SK-N-SH treated with all-trans-retinoic acid at 6 μM for 48 hours (cell line): ENCODE results near the gene HTR2A.

Experiments used
- ATAC-seq: fragments of 200-7000 bp; cut with Tn5 transposase; 3 replicates; pipeline ENCODE4 v1.9.1; 2020; ENCODE audit warnings: mild to moderate bottlenecking, moderate library complexity
- ARNTL ChIP-seq: fragments of 450-650 bp; formaldehyde crosslinking; IDR thresholded peaks from 2 replicates; pipeline ENCODE4 v1.5.0; 2020; ENCODE audit warnings: low read depth, mild to moderate bottlenecking, moderate library complexity, borderline replicate concordance
- BACH2 ChIP-seq: fragments of 250-450 bp; sonication (Bioruptor Pico); IDR thresholded peaks from 2 replicates; pipeline ENCODE4 v1.9.0; 2021; ENCODE audit warnings: mild to moderate bottlenecking, borderline replicate concordance
- CSDC2 ChIP-seq: fragments of 250-450 bp; sonication (Bioruptor Pico); IDR thresholded peaks from 2 replicates; pipeline ENCODE4 v1.5.0; 2020; ENCODE audit warnings: mild to moderate bottlenecking, moderate library complexity
- CSRNP3 ChIP-seq: fragments of 250-450 bp; sonication (Bioruptor Pico); IDR thresholded peaks from 2 replicates; pipeline ENCODE4 v1.5.1; 2021; ENCODE audit warnings: mild to moderate bottlenecking, moderate library complexity
- ESRRG ChIP-seq: fragments of 250-450 bp; sonication (Bioruptor Pico); IDR thresholded peaks from 2 replicates; pipeline ENCODE4 v1.6.1; 2021; ENCODE audit warnings: mild to moderate bottlenecking
- GLIS3 ChIP-seq: fragments of 250-450 bp; sonication (Bioruptor Pico); IDR thresholded peaks from 2 replicates; pipeline ENCODE4 v1.5.0; 2020; ENCODE audit warnings: mild to moderate bottlenecking, moderate library complexity
- ISL1 ChIP-seq: fragments of 250-450 bp; sonication (Bioruptor Pico); IDR thresholded peaks from 2 replicates; pipeline ENCODE4 v2.1.2; 2022; ENCODE audit warnings: mild to moderate bottlenecking, moderate library complexity
- OSR1 ChIP-seq: fragments of 250-450 bp; sonication (Bioruptor Pico); IDR thresholded peaks from 2 replicates; pipeline ENCODE4 v1.8.0; 2022; ENCODE audit warnings: moderate library complexity, mild to moderate bottlenecking, inconsistent platforms
- PATZ1 ChIP-seq: fragments of 250-450 bp; sonication (Bioruptor Pico); IDR thresholded peaks from 2 replicates; pipeline ENCODE4 v1.8.0; 2020; ENCODE audit warnings: mild to moderate bottlenecking, moderate library complexity, borderline replicate concordance
- PPARA ChIP-seq: fragments of 250-450 bp; sonication (Bioruptor Pico); IDR thresholded peaks from 2 replicates; pipeline ENCODE4 v1.5.0; 2020; ENCODE audit warnings: mild to moderate bottlenecking, borderline replicate concordance
- SNAI2 ChIP-seq: fragments of 250-450 bp; sonication (Bioruptor Pico); IDR thresholded peaks from 2 replicates; pipeline ENCODE4 v1.5.0; 2020; ENCODE audit warnings: mild to moderate bottlenecking, moderate library complexity
- TCF4 ChIP-seq: fragments of 250-450 bp; sonication (Bioruptor Pico); IDR thresholded peaks from 2 replicates; pipeline ENCODE4 v1.8.0; 2021; ENCODE audit warnings: mild to moderate bottlenecking, moderate library complexity, borderline replicate concordance
- TOX ChIP-seq: fragments of 250-450 bp; sonication (Bioruptor Pico); IDR thresholded peaks from 2 replicates; pipeline ENCODE4 v1.8.0; 2021; ENCODE audit warnings: mild to moderate bottlenecking, moderate library complexity, borderline replicate concordance
- ZC3H10 ChIP-seq: fragments of 250-450 bp; sonication (Bioruptor Pico); IDR thresholded peaks from 2 replicates; pipeline ENCODE4 v1.5.1; 2021; ENCODE audit warnings: mild to moderate bottlenecking, moderate library complexity
- ZFP3 ChIP-seq: fragments of 250-450 bp; sonication (Bioruptor Pico); IDR thresholded peaks from 2 replicates; pipeline ENCODE4 v1.5.0; 2020; ENCODE audit warnings: mild to moderate bottlenecking, moderate library complexity
- ZNF70 ChIP-seq: fragments of 450-650 bp; formaldehyde crosslinking; IDR thresholded peaks from 2 replicates; pipeline ENCODE4 v1.5.0; 2020; ENCODE audit warnings: mild to moderate bottlenecking, moderate library complexity
- ZNF8 ChIP-seq: fragments of 450-650 bp; formaldehyde crosslinking; IDR thresholded peaks from 2 replicates; pipeline ENCODE4 v1.5.0; 2020; ENCODE audit warnings: mild to moderate bottlenecking, moderate library complexity
- TF ChIP-seq, protein P1 (sequence below): fragments of 250-450 bp; sonication (Bioruptor Pico); IDR thresholded peaks from 2 replicates; pipeline ENCODE4 v1.5.0; 2020; ENCODE audit warnings: mild to moderate bottlenecking, moderate library complexity
- TF ChIP-seq, protein P2 (sequence below): fragments of 250-450 bp; sonication (Bioruptor Pico); IDR thresholded peaks from 2 replicates; pipeline ENCODE4 v1.5.1; 2020; ENCODE audit warnings: low read depth, mild to moderate bottlenecking, moderate library complexity

Gene HTR2A

GRCh38 chr13:46858776-46859175, 38.1 kb downstream of the HTR2A start:
- no peak for ATAC-seq

GRCh38 chr13:46858163-46858562, 38.7 kb downstream of the HTR2A start:
- TF ChIP-seq PATZ1 (CRISPR knock-in tag) (no peak), ZC3H10 (CRISPR knock-in tag) (no peak), TCF4 (CRISPR knock-in tag) (no peak), ARNTL (no peak)
- TF ChIP-seq, protein P1, sequence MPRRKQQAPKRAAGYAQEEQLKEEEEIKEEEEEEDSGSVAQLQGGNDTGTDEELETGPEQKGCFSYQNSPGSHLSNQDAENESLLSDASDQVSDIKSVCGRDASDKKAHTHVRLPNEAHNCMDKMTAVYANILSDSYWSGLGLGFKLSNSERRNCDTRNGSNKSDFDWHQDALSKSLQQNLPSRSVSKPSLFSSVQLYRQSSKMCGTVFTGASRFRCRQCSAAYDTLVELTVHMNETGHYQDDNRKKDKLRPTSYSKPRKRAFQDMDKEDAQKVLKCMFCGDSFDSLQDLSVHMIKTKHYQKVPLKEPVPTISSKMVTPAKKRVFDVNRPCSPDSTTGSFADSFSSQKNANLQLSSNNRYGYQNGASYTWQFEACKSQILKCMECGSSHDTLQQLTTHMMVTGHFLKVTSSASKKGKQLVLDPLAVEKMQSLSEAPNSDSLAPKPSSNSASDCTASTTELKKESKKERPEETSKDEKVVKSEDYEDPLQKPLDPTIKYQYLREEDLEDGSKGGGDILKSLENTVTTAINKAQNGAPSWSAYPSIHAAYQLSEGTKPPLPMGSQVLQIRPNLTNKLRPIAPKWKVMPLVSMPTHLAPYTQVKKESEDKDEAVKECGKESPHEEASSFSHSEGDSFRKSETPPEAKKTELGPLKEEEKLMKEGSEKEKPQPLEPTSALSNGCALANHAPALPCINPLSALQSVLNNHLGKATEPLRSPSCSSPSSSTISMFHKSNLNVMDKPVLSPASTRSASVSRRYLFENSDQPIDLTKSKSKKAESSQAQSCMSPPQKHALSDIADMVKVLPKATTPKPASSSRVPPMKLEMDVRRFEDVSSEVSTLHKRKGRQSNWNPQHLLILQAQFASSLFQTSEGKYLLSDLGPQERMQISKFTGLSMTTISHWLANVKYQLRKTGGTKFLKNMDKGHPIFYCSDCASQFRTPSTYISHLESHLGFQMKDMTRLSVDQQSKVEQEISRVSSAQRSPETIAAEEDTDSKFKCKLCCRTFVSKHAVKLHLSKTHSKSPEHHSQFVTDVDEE (CRISPR knock-in tag): no peak
- no peak for ATAC-seq

More at GRCh38 chr13:46858776-46859175, 38.1 kb downstream of the HTR2A start:
- TF ChIP-seq ZNF8 (CRISPR knock-in tag): no peak
- TF ChIP-seq ARNTL: no peak
- no peak for TF ChIP-seq BACH2 (CRISPR knock-in tag)
- TF ChIP-seq OSR1: no peak
- no peak for TF ChIP-seq GLIS3 (CRISPR knock-in tag)
- TF ChIP-seq CSDC2 (CRISPR knock-in tag): no peak
- TF ChIP-seq ISL1: no peak
- no peak for TF ChIP-seq TOX (CRISPR knock-in tag)
- no peak for TF ChIP-seq ZFP3 (CRISPR knock-in tag)
- no peak for TF ChIP-seq SNAI2 (CRISPR knock-in tag)
- TF ChIP-seq, all 23 proteins: peak for 0

DNA sequence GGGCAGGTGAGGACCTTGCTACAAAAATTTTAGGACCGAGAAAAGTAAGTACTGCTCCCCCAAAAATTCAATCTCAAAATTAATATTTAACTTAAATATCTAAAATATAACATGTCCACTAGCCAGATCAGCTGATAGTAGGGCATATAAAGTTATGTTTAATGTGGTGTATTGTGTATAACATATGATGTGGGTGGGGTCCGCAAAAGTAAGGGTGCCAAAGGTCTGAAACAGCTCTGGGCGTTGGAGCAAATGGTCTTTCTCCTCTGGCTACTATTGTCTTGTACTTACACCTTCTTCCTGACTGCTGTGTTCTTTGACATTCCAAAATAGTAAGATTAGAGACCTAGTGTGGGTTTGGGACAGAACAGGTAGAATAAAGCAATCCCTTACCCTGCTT, 41.2 kb downstream of the HTR2A start:
- TF ChIP-seq ARNTL (no peak), ZNF70 (CRISPR knock-in tag) (no peak), ESRRG (CRISPR knock-in tag) (no peak)
- ATAC-seq: no peak

DNA sequence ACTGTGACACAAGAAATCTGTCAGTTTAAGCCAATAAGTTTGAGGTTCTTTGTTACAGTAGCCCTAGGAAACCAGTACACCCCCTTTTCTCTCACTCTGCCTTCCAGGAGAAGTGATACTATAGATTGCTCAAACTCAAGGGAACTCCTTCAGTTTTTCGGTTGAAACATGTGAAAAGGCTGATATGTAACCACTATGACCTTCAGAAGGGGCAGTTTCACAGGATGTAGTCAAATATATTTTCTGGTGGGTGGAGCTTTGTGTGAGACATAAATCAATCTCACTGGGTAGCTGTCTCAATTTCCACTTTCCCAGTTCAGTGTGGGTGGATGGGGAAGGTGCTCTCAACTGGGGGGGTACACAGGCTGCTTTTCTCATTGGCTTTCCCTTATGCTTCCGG, 41.7 kb downstream of the HTR2A start:
- TF ChIP-seq, protein P1 (CRISPR knock-in tag): no peak
- TF ChIP-seq ZFP3 (CRISPR knock-in tag): no peak
- TF ChIP-seq ARNTL: no peak
- TF ChIP-seq, protein P2, sequence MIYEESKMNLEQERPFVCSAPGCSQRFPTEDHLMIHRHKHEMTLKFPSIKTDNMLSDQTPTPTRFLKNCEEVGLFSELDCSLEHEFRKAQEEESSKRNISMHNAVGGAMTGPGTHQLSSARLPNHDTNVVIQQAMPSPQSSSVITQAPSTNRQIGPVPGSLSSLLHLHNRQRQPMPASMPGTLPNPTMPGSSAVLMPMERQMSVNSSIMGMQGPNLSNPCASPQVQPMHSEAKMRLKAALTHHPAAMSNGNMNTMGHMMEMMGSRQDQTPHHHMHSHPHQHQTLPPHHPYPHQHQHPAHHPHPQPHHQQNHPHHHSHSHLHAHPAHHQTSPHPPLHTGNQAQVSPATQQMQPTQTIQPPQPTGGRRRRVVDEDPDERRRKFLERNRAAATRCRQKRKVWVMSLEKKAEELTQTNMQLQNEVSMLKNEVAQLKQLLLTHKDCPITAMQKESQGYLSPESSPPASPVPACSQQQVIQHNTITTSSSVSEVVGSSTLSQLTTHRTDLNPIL (CRISPR knock-in tag): no peak
- no peak for TF ChIP-seq TCF4 (CRISPR knock-in tag)
- no peak for TF ChIP-seq TOX (CRISPR knock-in tag)
- TF ChIP-seq OSR1: no peak
- no peak for ATAC-seq

- ATAC-seq: no peak
- TF ChIP-seq ISL1 (no peak), PPARA (CRISPR knock-in tag) (no peak), ZNF70 (CRISPR knock-in tag) (no peak), CSRNP3 (CRISPR knock-in tag) (no peak), SNAI2 (CRISPR knock-in tag) (no peak), ESRRG (CRISPR knock-in tag) (no peak), ZC3H10 (CRISPR knock-in tag) (no peak), ARNTL (no peak), BACH2 (CRISPR knock-in tag) (no peak)
- TF ChIP-seq, protein P1 (CRISPR knock-in tag): no peak
Measured at GRCh38 chr13:46852168-46852567, 44.7 kb downstream of the HTR2A start.
